Peyer's patch (tissue), 4 donors: ENCODE measurements around the gene PCDHB13. TPM values are rescaled to one million over a fixed set of nuclear protein-coding genes. Genes with fewer than 3 reads are reported as not detected.
"Not testable (repeated sequence)": the region's sequence is repeated elsewhere in the genome, so short reads cannot be mapped to it uniquely, and the experiment has no call there.

Experiments
- DNase-seq, 3 donors: peaks; one replicate each; pipeline ENCODE4 v3.0.0-alpha.2; 2017 to 2019
- H3K27ac ChIP-seq, 4 donors: fragments of 200-600 bp; sonication (generic); one replicate each; pipeline ENCODE4 v1.5.1; 2016 to 2019
- H3K27me3 ChIP-seq, 2 donors: fragments of 200-600 bp; sonication (generic); one replicate each; pipeline ENCODE4 v1.5.1; 2019
- H3K36me3 ChIP-seq, 3 donors: fragments of 200-600 bp; sonication (generic); one replicate each; pipeline ENCODE4 v1.5.1; 2016 to 2019
- H3K4me1 ChIP-seq, 4 donors: fragments of 200-600 bp; sonication (generic); one replicate each; pipeline ENCODE4 v1.5.1; 2016 to 2019
- H3K4me3 ChIP-seq, 4 donors: fragments of 200-600 bp; sonication (generic); 1 replicate in 3 of 4; 2 replicates in 1 of 4; pipeline ENCODE4 v1.5.1; 2016 to 2019; ENCODE audit warnings: mild to moderate bottlenecking in 1 of 4
- H3K9me3 ChIP-seq, 4 donors: fragments of 200-600 bp; sonication (generic); one replicate each; pipeline ENCODE4 v1.5.1; 2016 to 2019; ENCODE audit warnings: mild to moderate bottlenecking in 1 of 4
- POLR2A ChIP-seq, 2 donors: fragments of 450-650 bp; IDR thresholded peaks; one replicate each; pipeline ENCODE4 v1.5.1; 2017; ENCODE audit warnings: antibody characterized with exemption in 2 of 2, mild to moderate bottlenecking in 2 of 2, moderate library complexity in 2 of 2
- total RNA-seq, 4 donors: library from RNA; depleted of rRNA; stranded (reverse); fragments of >200 nt; gene quantifications; one replicate each; pipeline ENCODE4 v1.1.0, GENCODE V29; 2016
- TF ChIP-seq, protein P1 (sequence below), 6 experiments: fragments of 450-650 bp in 4 of 6; fragments of 200-600 bp in 2 of 6; sonication (generic) in 1 of 6; IDR thresholded peaks; one replicate each; pipeline ENCODE4 v1.5.1; 2017 to 2019; ENCODE audit warnings: antibody characterized with exemption in 6 of 6, mild to moderate bottlenecking in 3 of 6, moderate library complexity in 1 of 6

The PCDHB13 gene
- total RNA-seq, 4 donors from 2014 or later, result 0.13 to 0.83 (median 0.32) TPM

DNA sequence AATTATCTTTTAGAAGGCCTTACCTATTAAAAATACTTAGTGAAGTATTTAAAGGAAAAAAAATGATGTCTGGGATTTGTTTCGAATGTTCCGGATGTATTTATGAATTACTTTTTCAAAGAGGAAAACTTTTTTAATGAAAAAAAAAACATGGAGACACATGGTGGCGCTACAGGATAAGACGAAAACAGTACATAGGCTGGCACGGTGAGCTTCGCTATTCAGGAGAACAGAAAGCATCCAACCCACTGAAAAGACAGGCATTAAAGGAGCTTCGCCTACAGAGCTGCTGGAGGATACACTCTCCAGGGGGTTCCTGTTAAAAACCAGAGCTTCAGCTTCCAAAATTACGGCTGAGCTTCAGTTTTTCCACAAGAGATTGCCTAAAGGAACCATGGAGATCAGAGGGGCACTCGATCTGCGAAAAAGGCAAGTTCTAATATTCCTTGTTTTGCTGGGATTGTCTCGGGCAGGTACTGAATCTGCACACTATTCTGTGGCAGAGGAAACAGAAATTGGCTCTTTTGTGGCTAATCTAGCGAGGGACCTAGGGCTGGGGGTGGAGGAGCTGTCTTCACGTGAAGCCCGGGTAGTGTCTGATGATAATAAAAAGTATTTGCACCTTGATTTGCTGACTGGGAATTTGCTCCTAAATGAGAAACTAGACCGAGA lies 9.5 kb downstream of the PCDHB13 start, which contains the start of gene PCDHB14:
Gene PCDHB14 (plus strand): TSS at position 232 of the 672 bp plus-strand sequence. CDS start 163 bp downstream, at position 395.
- no peaks in the 10 kb centered on the region for H3K27me3 ChIP-seq
- no peaks in the 10 kb centered on the region for H3K4me1 ChIP-seq
- H3K27ac ChIP-seq, result no peak within 1 kb of the TSS
- no peaks in the 10 kb centered on the region for H3K36me3 ChIP-seq
- peak within 1 kb of the TSS in 1 of 4 donors; percentile 11 for H3K4me3 ChIP-seq
- peaks cover 0 to 28% (median 0%) of the 10 kb centered on the region in 4 donors for H3K9me3 ChIP-seq
- no peak for DNase-seq
- TF ChIP-seq, protein P1, sequence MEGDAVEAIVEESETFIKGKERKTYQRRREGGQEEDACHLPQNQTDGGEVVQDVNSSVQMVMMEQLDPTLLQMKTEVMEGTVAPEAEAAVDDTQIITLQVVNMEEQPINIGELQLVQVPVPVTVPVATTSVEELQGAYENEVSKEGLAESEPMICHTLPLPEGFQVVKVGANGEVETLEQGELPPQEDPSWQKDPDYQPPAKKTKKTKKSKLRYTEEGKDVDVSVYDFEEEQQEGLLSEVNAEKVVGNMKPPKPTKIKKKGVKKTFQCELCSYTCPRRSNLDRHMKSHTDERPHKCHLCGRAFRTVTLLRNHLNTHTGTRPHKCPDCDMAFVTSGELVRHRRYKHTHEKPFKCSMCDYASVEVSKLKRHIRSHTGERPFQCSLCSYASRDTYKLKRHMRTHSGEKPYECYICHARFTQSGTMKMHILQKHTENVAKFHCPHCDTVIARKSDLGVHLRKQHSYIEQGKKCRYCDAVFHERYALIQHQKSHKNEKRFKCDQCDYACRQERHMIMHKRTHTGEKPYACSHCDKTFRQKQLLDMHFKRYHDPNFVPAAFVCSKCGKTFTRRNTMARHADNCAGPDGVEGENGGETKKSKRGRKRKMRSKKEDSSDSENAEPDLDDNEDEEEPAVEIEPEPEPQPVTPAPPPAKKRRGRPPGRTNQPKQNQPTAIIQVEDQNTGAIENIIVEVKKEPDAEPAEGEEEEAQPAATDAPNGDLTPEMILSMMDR (IDR thresholded peaks at IDR 0.05), result peak in 1 of 6 experiments; percentile 8
- no peak for TF ChIP-seq POLR2A (IDR thresholded peaks at IDR 0.05)

DNA sequence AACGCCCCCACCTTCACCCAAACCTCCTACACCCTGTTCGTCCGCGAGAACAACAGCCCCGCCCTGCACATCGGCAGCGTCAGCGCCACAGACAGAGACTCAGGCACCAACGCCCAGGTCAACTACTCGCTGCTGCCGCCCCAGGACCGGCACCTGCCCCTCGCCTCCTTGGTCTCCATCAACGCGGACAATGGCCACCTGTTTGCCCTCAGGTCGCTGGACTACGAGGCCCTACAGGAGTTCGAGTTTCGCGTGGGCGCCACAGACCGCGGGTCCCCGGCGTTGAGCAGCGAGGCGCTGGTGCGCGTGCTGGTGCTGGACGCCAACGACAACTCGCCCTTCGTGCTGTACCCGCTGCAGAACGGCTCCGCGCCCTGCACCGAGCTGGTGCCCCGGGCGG lies 11.1 kb downstream of the PCDHB13 start:
- not testable (repeated sequence) for H3K4me1 ChIP-seq, H3K27me3 ChIP-seq, H3K4me3 ChIP-seq, H3K27ac ChIP-seq, H3K36me3 ChIP-seq, DNase-seq
- H3K9me3 ChIP-seq, result peaks cover 0 to 35% (median 0%) of the 10 kb centered on the region in 4 donors

DNA sequence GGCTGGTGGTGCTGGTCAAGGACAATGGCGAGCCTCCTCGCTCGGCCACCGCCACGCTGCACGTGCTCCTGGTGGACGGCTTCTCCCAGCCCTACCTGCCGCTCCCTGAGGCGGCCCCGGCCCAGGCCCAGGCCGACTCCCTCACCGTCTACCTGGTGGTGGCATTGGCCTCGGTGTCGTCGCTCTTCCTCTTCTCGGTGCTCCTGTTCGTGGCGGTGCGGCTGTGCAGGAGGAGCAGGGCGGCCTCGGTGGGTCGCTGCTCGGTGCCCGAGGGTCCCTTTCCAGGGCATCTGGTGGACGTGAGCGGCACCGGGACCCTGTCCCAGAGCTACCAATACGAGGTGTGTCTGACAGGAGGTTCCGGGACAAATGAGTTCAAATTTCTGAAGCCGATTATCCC lies 11.7 kb downstream of the PCDHB13 start:
- peaks cover 0 to 35% (median 0%) of the 10 kb centered on the region in 4 donors for H3K9me3 ChIP-seq
- not testable (repeated sequence) for H3K36me3 ChIP-seq, H3K27me3 ChIP-seq, DNase-seq, H3K4me3 ChIP-seq, H3K27ac ChIP-seq, H3K4me1 ChIP-seq

DNA sequence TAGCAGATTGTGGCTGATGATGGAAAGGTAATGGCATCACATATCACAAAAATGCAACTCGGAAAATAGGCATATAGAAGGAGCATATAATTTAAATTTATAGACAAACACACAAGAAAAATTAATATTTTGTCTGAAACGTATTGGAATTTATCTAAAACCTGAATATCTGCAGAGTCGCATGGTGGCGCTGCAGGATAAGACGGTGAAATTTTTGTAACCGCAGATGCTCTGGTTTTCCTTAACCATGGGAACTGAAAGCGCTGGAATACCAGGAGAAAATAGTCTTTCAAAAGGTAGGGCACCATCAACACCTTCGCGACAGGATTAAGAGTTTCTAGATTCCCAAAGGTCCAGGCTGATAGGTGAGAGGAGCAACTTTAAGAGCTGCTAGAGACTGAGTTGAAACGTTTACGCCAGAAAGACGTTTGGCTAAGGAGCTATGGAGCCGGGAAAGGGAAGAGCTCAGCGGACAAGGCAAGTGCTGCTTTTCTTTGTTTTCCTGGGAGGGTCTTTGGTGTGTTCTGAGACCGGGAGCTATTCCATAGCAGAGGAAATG lies 20.5 kb downstream of the PCDHB13 start:
- H3K4me3 ChIP-seq, result no peak overlapping the region
- TF ChIP-seq, protein P1 (IDR thresholded peaks at IDR 0.05), result peak in 1 of 6 experiments; percentile 5
- TF ChIP-seq POLR2A (IDR thresholded peaks at IDR 0.05), result no peak
- H3K36me3 ChIP-seq, result no peaks in the 10 kb centered on the region
- no peaks in the 10 kb centered on the region for H3K4me1 ChIP-seq
- peaks cover 0 to 41% (median 10%) of the 10 kb centered on the region in 4 donors for H3K9me3 ChIP-seq
- no peaks in the 10 kb centered on the region for H3K27me3 ChIP-seq
- no peak for DNase-seq
- no peak overlapping the region for H3K27ac ChIP-seq

DNA sequence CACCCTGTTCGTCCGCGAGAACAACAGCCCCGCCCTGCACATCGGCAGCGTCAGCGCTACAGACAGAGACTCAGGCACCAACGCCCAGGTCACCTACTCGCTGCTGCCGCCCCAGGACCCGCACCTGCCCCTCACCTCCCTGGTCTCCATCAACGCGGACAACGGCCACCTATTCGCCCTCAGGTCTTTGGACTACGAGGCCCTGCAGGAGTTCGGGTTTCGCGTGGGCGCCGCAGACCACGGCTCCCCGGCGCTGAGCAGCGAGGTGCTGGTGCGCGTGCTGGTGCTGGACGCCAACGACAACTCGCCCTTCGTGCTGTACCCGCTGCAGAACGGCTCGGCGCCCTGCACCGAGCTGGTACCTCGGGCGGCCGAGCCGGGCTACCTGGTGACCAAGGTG lies 22.2 kb downstream of the PCDHB13 start:
- not testable (repeated sequence) for DNase-seq

DNA sequence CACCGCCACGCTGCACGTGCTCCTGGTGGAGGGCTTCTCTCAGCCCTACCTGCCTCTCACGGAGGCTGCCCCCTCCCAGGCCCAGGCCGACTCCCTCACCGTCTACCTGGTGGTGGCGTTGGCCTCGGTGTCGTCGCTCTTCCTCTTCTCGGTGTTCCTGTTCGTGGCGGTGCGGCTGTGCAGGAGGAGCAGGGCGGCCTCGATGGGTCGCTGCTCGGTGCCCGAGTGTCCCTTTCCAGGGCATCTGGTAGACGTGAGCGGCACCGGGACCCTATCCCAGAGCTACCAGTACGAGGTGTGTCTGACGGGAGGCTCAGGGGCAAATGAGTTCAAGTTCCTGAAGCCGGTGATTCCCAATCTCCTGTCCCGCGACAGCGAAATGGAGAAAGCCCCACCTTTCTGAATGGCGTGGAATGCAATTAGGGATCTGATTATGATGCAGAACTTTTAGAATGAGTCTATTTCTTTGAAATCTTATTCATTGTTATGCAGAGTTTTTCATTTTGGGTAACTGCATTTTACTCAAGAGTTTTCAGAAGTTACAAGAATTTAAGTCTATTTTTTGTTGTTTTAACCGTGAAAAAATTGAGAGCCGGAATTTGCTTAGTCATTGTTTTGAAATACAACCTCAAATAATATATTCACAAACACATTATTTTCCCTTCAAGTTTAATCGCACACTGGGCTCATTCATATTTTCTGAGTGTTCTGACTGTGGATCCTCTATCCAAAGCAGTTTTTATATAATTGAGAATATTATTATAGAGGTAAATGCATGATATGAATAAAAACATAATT lies 23.0 kb downstream of the PCDHB13 start:
- no peak for TF ChIP-seq POLR2A (IDR thresholded peaks at IDR 0.05)
- TF ChIP-seq, protein P1 (IDR thresholded peaks at IDR 0.05), result no peak
- H3K9me3 ChIP-seq, result peaks cover 0 to 60% (median 17%) of the 10 kb centered on the region in 4 donors
- H3K4me3 ChIP-seq, result no peak overlapping the region
- no peaks in the 10 kb centered on the region for H3K4me1 ChIP-seq
- H3K27me3 ChIP-seq, result no peaks in the 10 kb centered on the region
- DNase-seq, result no peak
- H3K36me3 ChIP-seq, result no peaks in the 10 kb centered on the region
- no peak overlapping the region for H3K27ac ChIP-seq

More for the DNA sequence above, 22.2 kb downstream of the PCDHB13 start:
- peaks cover 0 to 52% (median 13%) of the 10 kb centered on the region in 4 donors for H3K9me3 ChIP-seq
- H3K36me3 ChIP-seq, H3K4me1 ChIP-seq, H3K27ac ChIP-seq, H3K27me3 ChIP-seq, H3K4me3 ChIP-seq: not testable (repeated sequence)

DNA sequence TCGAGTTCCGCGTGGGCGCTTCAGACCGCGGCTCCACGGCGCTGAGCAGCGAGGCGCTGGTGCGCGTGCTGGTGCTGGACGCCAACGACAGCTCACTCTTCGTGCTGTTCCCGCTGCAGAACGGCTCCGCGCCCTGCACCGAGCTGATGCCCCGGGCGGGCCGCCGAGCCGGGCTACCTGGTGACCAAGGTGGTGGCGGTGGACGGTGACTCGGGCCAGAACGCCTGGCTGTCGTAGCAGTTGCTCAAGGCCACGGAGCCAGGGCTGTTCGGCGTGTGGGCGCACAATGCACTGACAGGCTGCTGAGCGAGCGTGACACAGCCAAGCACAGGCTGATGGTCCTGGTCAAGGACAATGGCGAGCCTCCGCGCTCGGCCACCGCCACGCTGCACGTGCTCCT lies 27.8 kb downstream of the PCDHB13 start:
- Histone ChIP-seq H3K36me3 (no peaks in the 10 kb centered on the region), H3K27ac (no peak overlapping the region), H3K27me3 (no peaks in the 10 kb centered on the region), H3K9me3 (peaks cover 0 to 72% (median 20%) of the 10 kb centered on the region in 4 donors), H3K4me1 (no peaks in the 10 kb centered on the region), H3K4me3 (no peak overlapping the region)
- TF ChIP-seq, protein P1 (IDR thresholded peaks at IDR 0.05), result no peak
- no peak for TF ChIP-seq POLR2A (IDR thresholded peaks at IDR 0.05)
- no peak for DNase-seq
